HG03064 (cell line): ENCODE data around the gene SLF1.

Experiments
- ATAC-seq: cut with Tn5 transposase; IDR thresholded peaks from one replicate; pipeline ENCODE4 v1.9.1; 2021; ENCODE audit warnings: low read depth; ENCODE audit not compliant: unreplicated experiment

SLF1 gene

DNA sequence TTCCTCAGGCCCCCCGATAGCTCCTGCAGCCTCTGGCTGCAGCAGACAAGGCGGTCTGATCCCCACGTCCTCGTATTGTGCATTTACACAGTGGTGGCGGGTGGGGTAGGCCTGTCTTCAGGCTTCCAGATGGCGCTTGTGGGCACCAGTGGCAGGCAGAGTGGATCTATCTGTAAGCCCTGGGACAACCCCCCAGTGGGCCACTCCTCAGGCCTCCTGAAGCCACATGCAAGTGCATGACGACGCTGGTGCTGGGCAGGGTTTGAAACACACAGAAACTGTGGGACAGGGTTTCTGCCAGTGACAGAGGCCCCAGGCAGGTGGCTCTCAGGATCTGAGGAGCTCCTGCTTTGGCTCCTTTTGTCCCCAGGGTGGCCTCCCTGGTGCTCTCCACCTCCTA is 42.0 kb downstream of the SLF1 start:
- ATAC-seq = no peak

DNA sequence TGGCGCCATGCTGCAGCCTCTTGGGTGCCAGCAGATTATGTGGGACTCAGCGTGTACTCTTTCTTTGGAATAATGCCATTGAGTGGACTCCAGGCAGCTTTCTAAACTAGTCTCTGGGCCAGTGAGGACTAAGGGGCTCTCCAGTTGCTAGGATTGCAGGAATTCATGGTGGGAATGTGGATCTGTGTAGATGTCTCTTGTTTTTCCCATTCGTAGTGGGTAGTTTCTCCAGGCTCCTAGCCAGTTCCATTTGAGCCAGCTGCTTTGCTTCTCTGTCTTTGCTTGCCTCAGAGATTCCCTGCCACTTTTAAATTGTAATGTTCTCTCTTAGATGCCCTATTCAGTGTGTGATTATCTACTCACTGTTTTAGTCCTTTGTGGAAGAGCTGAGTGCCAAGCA is 42.6 kb downstream of the SLF1 start:
- no peak for ATAC-seq

DNA sequence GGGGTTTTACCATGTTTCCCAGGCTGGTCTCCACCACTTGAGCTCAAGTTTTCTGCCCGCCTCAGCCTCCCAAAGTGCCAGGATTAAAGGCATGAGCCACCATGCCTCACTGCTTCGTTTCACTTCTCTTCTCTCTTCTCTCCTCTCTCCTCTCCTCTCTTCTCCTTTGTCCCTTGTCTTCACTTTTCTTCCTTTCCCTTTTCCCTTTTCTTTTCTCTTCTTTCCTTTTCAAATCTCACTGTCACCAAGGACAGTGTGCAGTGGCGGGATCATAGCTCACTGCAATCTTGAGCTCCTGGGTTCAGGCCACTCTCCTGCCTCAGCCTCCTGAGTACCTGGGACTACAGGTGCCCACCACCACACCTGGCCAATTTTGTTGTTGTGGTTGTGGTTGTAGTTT is 49.5 kb downstream of the SLF1 start:
- ATAC-seq = no peak

DNA sequence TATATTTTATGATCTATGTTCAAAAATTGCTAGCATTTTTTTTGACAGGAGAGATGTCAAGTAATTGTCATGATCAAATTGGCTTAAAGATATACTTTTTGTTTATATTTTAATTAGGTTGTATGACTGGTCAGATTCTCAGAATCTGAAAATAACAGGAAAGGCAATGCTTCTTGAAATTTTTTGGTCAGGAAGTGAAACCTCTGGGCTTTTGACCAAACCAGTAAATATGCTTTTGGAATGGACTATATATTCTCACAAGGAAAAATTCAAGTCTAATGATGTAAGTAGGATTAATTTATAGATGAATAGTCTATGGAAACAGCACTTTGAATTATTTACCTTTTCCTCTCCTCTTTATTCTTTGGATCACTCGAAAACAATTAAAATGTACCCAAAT is 52.3 kb downstream of the SLF1 start:
- no peak for ATAC-seq

DNA sequence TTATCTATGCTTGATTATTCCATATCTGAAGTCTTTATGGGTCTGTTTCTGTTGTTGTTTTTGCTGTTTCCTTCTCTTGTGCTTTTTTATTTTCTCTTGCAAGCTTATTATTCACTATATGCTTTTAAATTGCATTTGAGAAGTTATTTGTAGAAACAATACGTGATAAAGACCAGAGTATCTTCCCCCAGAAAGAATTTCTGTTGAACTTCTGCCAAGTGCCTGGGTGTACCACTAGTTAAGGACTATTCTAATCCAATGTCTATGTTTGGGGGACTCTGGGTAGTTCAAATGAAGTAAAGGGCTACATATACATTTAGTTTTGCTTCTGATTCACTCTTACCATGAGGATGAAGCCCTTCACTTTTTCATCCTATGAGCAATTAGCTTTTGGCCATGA is 54.3 kb downstream of the SLF1 start:
- ATAC-seq = no peak

DNA sequence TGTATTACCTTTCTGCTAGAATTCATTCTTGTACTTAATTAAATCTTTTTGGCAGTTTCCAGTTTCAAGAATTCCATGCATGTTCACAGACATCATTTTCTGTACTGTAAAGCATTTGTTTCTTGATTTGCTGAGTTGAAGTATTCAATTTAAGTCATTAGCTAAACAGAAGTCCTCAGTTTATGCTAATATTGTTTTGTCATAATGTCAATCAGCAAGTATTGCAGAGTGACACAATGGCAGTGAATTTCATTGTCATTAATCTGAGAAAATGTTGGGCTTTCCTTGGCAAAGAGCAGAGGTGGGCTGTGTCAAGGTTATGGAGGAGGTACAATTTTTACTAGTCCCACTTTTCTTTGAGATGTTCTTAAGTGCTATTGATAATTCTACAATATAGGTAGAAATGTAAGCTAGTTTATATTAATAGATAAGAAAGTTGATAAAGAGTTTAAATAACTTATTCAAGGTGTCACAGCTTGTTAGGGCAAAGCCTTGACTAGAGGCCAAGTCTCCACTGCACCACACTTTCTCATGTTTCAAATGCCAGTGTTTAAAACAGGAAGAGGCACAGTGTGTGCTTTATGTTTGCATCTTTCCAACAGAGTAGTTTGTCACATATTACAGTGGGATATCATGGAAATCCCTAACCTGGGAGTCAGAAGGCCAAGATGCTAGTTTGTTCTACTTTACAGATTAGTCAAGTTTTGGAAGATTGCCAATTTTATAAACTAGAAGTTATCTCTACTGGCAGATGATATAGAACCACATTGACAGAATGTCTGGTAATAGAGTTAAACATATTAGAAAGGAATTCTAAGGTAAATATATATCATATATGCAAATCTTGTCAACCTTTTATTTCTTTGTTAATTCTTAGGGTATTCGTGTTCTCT is 56.3 kb downstream of the SLF1 start:
- no peak for ATAC-seq

DNA sequence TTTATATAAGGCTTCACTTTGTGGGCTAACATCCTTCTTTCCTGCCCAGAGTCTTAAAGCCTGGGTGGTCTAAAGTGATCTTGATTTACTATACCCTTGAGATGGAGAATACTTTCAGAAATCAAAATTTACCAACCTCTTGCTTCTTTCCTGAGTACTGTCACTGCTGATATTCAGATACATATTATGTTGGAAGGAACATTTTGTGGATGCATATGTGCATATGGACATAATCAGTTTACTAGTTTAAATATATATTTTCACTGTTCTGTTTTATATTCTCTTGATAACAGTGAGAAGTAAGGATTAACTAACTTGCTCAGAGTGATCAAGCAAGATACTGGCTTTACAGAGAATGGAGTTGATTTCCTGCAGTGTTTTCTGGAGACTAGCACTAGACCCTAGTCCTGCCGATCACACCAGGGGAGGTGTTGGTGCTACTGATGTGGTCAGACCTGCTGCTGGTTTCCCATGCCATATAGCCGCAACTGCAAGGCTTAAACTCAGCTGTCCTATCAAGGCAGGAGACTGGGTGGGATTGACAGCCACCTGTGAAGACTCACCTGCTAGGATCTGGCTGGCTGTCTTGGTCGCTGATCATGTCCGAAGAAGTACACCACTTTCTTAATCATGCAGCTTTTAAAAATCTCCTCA is 57.6 kb downstream of the SLF1 start:
- ATAC-seq = no peak

DNA sequence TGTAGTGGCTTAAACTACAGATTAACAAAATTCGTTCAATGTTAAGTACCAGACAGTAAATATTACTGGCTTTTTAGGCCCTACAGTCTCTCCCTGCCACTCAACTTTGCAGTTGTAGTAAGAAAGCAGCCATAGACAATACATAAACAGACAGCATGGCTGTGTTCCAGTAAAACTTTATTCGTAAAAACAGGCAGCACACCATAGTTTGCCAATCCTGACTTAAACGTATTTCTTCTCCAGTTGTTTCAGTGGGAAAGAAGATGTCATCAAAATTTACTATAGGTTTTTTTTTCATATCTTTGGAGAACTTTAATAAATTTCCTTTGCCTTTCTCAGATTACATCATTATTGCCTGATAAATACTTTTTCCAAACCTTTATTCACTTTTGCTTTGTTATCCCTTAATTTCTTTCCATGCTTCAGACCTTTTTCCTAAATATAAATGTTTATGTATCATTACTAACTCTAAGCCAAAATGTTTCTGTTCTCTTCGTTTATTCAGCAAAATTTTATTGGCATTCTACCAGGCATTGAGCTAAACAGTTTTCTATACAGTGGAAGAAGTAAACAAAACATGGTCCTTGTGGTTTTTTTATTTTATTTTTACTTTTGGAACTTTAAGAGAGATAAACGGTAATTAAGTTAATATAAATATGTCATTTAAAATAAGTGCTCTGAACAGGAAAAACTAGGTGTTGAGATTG is 64.5 kb downstream of the SLF1 start:
- ATAC-seq = no peak

DNA sequence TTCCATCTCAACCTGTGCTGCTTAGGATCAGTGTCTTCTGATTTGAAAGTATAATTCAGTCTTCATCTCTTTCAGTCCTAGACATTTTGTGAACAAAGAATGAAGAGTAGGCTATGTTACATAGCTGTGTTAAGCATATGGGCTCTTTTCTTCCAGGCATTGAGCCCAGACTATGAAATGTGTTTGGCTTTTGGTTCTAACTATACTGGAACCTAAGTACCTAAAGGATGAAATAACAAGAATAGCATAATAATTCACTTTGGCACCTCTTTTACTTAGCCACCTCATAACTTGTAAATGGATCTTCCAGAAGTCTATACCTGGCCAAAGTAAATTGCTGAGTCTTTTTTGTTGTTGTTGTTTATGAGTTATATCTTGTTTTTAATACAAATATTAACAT is 71.4 kb downstream of the SLF1 start:
- no peak for ATAC-seq

DNA sequence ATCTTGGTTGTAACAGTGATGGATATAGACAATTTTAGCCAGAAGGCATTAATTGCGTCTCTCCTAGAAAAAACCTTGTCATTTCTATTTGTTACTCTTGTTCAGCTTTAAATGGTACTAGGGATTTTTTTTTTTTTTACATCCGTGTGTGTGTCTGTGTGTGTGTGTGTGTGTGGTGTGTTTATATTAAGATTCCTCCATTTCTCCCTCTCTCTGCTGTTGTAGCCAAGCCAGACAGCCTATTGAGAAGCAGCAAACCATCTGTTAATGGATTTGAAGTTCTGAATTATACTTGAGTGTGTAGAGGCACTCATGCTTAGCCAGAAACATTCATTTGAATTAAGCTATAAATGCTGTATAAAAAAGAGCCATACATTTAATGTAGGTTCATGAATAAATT is 72.3 kb downstream of the SLF1 start:
- ATAC-seq = no peak

DNA sequence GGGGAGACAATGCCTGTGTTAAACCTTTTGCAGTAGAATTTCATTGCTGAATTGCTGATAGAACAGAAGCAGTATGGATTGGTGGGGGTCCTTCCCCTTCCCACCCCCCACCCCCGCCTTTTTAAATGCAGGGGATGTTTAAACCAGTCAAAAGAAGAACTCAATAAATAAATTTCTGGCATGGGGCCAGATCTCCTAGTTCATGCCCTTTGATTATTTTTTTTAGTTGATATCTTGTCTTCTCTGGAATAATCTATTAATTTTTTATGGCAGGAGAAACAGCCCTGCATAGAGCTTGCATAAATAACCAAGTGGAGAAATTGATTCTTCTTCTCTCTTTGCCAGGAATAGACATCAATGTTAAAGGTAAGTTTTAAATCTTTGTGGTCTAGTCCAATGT is 72.8 kb downstream of the SLF1 start:
- no peak for ATAC-seq

DNA sequence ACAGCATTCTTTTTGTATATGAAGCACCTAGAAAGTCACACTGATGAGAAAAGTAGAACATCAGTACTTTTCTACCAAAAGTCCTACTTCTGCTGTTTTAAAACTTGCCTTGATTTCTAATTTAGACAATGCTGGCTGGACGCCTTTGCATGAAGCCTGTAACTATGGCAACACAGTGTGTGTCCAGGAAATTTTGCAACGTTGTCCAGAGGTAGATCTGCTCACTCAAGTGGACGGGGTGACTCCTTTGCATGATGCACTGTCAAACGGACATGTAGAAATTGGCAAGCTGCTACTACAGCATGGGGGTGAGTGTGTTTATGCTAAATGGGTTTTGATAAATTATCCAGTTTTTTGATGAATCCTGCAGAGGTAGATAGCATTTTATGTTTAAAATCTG is 73.5 kb downstream of the SLF1 start:
- ATAC-seq = no peak

DNA sequence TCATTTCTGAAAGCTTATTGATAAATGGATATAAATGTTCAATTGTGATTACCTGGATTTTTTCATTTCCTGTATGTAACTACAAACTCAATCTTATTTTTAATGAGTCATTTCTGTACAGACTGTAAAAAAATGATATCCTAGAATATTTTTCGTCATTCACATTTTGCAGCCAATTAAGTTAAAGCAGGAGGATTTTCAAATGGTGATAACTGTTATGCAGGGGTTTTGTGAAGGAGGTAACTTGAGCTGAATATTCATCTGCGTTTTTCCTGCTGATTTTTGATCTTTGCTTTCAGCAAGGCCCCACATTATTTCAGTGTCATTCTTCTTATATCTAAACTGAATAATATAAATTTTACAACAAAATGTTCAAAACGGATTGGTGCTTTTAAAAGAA is 74.1 kb downstream of the SLF1 start:
- ATAC-seq = no peak

DNA sequence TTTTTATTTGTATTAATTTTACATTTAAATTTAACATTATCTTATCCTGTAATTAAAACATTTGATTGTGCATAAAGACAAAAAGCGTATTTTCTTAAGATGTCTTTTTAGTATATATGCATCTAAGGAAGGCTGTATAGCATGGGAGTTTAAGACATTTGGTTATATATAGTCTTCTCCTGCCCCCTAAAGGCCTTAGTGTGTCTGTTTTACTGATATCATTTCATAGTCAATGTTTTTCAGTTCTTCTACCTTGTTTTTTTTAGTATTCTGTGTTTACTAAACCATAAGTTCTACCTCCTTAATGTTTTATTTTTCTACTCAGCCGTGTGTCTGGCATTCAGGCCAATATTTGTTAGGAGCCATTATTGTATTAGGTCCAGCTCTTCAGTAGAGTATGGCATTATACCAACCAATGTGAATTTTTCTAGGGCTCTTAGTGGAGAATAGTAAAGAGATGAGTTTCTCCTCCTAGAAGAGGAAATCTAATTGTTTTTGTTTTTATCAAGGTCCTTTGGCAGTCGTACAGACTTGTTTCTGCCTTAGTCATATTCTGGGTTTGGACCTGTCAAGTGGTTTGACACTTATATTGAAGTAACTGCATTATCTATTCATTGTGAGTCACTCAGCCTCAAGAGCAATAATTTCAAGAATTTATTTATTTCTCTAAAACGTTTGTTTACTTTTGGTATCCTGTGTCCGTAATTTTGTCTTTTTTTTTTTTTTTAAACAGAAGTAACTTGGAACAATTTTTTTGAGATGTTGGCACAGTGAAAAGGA is 74.8 kb downstream of the SLF1 start:
- ATAC-seq = peak; percentile 75

DNA sequence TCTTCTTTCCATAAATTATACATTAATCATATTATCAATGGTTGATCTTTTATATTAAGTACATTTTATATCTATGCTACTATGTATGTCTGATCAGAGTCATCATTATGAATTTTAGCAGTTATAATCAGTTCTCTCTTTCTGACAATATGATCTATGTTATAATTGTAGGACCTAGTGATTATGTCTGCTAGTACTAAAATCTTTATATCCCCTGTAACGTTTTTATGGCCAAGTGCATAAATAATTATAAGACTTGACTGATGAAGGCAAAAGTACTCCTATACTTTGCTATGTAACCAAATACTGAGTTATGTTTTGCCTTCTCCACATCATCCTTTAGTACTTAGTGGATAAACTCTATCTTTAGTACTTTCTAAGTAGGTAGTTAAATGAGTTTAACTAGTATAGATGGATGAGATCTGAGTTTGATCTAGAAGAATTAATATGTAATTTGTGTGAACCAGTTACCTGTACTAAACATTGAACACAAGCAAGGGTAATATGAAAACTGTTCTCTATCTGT is 75.4 kb downstream of the SLF1 start:
- ATAC-seq = no peak

DNA sequence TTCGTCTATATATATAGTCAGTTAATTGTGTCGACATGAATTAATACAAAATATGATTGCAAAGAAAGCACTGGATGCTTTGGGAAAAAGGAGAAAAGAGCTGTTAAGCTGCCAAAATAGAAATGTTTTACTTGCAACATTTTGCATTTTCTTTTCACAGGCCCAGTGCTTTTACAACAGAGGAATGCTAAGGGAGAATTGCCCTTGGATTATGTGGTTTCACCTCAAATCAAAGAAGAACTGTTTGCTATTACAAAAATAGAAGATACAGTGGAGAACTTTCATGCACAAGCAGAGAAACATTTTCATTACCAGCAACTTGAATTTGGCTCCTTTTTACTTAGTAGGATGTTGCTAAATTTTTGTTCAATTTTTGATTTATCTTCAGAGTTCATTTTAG is 76.2 kb downstream of the SLF1 start:
- no peak for ATAC-seq

DNA sequence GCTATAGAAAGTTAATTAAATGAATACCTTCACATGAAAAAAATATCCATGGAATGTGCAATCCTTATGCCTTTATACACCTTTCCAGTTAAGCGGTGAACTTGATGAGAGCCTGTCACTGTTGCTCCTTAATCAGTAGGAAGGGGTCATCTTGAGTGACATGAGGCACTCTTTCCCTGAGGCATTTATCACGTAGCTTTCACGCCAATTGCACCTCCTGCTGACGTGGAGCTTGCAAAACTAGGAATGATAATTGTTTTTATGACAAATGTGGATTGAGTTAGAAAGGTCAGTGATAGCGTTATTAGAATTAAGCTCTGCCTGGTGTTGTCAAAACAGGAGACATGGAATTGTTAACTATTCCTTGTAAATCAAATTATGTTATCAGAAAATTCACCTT is 79.7 kb downstream of the SLF1 start:
- ATAC-seq = no peak

DNA sequence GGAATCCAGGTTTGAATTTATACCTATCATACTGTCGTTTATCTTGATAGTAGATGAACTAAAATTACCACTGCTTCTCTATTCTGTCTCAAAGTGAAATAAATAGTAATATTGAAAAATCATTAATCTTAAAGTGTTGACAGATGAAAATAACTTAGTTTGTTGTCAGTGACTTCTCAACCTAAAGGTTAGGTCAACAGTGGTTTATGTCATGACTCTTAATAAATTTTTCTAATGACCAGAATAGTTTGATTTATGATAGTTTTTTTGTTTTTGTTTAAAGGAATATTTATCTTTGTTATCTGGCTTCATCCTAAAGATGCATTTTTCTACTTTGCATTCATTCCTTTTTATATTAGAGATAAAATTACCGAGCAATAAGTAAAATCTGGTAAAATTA is 81.1 kb downstream of the SLF1 start:
- no peak for ATAC-seq

DNA sequence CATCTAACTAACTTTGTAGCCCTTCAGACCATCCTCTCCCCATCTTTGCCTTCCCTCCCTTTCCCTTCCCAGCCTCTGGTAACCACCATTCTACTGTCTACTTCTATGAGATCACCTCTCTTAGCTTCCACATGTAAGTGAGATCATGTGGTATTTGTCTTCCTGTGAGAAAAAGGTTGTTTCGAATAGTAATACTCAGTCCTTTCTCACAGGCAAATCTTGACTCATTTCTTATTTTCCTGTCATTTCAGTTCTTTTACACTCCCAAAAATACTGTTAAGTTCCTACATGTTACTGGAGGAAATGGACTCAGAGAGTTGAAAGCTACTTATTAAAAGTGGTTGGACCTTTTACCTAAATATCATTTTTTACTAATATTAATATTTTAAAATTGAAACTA is 82.1 kb downstream of the SLF1 start:
- ATAC-seq = peak; percentile 71

DNA sequence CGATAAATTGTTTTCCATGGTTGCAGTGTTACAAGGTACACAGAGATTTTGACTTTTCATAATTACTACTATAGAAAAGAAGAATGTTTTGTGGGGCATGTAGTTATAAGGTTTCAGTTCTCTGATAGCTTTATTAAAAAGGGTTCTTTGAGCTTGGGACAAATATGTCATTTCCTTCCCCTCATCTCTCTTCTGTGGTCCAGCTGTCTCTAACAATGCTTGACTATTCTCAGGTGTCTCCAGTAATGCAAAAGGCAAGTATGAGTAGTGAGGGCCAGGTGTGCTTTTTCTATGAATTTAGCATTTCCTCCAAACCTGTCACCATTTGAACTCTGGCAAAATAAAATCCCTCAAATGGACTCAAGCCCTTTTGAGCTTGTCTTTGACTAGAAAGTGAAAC is 84.3 kb downstream of the SLF1 start:
- ATAC-seq = peak; percentile 73

DNA sequence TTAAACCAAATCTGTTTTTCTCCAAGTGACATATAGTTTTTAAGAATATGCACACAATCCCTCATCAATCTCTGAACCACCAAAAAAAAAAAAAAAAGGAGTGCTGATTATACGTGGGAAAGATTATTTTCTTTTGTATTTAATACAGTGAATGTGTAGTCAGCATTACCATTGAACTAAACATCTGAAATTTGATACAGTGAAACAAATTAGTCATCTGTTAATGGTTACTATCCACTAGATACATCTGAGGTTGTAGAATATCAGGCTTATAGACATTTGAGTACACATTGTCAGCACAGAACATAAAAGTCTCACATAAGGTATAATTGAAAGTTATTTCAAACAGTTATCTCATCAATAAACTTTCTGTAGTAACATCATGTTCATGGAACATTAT is 87.0 kb downstream of the SLF1 start:
- ATAC-seq = no peak
